HL-60 (cell line): ENCODE data around the gene ROR2.

Experiments used
- GABPA ChIP-seq: IDR thresholded peaks from 2 replicates; pipeline ENCODE4 v1.6.1; 2012; ENCODE audit warnings: low read depth
- POLR2AphosphoS5 ChIP-seq: IDR thresholded peaks from 2 replicates; pipeline ENCODE4 v1.6.1; 2012; ENCODE audit warnings: low read depth
- TF ChIP-seq, protein P1 (sequence below): IDR thresholded peaks from one replicate; pipeline ENCODE4 v1.5.1; 2011; ENCODE audit warnings: low read length, control low read depth, inconsistent platforms; ENCODE audit not compliant: insufficient read depth
- TF ChIP-seq, protein P2 (sequence below): IDR thresholded peaks from 2 replicates; pipeline ENCODE4 v1.6.1; 2012; ENCODE audit warnings: low read depth; ENCODE audit not compliant: insufficient replicate concordance

DNA sequence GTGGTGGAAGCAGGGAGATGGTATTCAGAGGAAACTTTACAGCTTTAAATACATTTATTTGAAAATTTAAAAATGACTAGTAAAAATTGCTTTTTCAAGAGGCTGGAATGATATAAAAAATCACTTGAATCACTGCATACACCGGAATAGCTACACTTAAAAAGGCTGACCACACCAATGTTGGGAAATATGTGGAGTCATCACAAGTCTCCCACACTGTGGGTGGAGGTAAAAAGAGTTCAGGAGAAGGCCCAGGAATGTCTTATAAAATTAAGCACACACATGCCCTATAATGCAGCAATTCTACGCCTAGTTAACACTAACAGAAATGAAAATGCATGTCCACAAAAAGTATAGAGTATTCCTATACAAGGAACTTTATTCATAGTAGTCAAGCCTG, 198.1 kb downstream of the ROR2 start:
- TF ChIP-seq, protein P1, sequence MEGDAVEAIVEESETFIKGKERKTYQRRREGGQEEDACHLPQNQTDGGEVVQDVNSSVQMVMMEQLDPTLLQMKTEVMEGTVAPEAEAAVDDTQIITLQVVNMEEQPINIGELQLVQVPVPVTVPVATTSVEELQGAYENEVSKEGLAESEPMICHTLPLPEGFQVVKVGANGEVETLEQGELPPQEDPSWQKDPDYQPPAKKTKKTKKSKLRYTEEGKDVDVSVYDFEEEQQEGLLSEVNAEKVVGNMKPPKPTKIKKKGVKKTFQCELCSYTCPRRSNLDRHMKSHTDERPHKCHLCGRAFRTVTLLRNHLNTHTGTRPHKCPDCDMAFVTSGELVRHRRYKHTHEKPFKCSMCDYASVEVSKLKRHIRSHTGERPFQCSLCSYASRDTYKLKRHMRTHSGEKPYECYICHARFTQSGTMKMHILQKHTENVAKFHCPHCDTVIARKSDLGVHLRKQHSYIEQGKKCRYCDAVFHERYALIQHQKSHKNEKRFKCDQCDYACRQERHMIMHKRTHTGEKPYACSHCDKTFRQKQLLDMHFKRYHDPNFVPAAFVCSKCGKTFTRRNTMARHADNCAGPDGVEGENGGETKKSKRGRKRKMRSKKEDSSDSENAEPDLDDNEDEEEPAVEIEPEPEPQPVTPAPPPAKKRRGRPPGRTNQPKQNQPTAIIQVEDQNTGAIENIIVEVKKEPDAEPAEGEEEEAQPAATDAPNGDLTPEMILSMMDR = no peak
- TF ChIP-seq POLR2AphosphoS5 (no peak), GABPA (no peak)
- TF ChIP-seq, protein P2, sequence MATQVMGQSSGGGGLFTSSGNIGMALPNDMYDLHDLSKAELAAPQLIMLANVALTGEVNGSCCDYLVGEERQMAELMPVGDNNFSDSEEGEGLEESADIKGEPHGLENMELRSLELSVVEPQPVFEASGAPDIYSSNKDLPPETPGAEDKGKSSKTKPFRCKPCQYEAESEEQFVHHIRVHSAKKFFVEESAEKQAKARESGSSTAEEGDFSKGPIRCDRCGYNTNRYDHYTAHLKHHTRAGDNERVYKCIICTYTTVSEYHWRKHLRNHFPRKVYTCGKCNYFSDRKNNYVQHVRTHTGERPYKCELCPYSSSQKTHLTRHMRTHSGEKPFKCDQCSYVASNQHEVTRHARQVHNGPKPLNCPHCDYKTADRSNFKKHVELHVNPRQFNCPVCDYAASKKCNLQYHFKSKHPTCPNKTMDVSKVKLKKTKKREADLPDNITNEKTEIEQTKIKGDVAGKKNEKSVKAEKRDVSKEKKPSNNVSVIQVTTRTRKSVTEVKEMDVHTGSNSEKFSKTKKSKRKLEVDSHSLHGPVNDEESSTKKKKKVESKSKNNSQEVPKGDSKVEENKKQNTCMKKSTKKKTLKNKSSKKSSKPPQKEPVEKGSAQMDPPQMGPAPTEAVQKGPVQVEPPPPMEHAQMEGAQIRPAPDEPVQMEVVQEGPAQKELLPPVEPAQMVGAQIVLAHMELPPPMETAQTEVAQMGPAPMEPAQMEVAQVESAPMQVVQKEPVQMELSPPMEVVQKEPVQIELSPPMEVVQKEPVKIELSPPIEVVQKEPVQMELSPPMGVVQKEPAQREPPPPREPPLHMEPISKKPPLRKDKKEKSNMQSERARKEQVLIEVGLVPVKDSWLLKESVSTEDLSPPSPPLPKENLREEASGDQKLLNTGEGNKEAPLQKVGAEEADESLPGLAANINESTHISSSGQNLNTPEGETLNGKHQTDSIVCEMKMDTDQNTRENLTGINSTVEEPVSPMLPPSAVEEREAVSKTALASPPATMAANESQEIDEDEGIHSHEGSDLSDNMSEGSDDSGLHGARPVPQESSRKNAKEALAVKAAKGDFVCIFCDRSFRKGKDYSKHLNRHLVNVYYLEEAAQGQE = no peak
